Inflammatory macrophage treated with lipopolysaccharide for 4 hours (primary cell): ENCODE data around the gene XCL2.
"Not testable (repeated sequence)": the region's sequence is repeated elsewhere in the genome, so short reads cannot be mapped to it uniquely, and the experiment has no call there.

Experiments
- DNase-seq: peaks from one replicate; pipeline ENCODE4 v3.0.0-alpha.2; 2020

Gene XCL2, protein sequence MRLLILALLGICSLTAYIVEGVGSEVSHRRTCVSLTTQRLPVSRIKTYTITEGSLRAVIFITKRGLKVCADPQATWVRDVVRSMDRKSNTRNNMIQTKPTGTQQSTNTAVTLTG

DNA sequence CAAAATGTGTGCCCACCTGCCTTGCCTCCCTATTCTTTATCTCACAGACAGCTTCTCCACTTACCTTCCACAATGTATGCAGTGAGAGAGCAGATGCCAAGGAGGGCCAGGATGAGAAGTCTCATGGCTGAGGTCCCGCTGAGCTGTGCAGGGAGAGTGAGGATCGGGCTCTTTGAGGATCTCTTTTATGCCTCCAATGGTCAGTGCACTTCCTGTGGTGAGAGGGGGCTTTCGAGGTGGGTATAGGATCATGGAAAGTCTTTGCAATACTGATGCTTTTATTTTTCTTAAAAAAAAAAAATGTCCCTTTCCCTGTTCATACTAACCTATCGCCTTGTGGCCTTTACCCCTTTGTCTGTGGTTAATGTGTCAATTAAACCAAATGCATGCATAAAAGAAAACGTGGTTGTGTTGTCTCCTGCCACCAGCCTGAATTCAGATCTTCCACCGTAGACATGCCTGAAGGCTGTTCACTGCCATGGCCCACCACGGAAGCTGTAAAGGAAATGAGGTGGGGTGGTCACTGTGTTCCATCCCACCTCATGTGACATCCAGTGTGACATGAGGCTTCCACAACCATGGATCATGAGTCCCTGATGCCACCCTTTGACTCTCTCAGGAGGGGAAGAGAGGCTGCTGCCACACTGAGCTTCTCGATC is at the start of gene XCL2:
Gene XCL2 (minus strand): TSS at position 158 of the 659 bp plus-strand sequence. CDS start 33 bp downstream, at position 125.
- DNase-seq: not testable (repeated sequence)

DNA sequence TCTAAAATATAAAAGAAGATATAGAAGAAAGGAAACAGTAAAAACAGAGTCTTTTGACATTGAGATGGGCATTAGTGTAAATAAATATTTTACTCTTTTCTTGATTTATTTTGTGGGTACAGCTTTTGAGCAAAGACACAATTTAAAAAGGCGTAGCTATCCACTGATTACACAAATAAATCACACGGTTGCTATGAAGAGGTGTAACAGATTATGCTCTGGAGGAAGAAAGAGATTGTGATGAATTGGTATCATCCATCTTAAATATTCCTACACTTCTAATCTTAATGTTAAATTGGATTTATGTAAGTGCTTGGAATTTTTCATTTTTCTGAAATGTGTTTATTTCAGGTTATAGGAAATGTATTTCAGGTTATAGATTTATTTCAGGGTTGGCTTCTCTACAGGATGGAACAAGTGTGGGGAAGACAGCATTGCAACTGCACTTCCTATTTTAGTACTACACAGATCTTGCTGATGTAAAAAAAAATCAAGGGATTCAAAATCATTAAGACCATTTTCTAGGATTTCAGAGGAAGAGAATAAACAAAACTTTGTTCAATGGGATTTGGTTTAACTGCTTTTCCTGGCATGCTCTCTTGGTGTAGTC is 47.9 kb upstream of the XCL2 start:
- no peak for DNase-seq

DNA sequence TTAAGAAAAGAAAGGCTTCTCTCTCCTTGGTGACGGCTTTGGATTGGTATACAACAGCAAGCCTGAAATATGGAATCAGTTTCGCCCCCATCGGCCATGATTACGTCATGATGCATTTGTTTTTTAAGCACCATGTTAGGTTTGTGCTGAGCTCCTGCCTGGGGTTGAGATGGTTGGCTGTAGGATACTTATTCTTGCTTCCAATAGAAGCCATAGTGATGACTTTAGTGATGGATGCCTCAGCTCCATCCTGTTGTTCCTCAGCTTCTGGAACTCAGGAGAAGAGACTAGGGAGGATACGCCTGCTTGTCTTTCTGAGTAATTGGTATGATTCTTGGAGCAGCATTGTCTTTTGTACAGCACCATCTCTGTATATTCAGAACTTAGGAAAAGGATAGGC is 47.3 kb upstream of the XCL2 start:
- DNase-seq: no peak

DNA sequence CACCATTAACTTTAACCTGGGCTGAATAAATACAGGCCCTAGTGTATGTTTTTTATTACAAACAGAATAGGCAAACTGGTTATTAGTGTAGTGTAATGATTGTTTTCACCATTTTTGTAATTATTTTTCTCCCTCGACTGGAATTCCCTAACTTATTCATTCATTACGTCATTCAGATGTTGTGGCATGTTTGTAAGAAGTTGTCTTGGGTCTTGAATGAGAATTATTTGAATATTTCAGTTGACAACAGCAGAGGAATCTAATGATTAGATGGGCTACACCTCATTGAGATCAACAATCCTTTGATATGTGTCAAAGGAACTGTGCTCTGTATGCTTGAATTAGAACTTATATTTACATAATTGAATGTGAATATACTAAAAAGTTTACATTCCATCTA is 45.4 kb upstream of the XCL2 start:
- DNase-seq: no peak

DNA sequence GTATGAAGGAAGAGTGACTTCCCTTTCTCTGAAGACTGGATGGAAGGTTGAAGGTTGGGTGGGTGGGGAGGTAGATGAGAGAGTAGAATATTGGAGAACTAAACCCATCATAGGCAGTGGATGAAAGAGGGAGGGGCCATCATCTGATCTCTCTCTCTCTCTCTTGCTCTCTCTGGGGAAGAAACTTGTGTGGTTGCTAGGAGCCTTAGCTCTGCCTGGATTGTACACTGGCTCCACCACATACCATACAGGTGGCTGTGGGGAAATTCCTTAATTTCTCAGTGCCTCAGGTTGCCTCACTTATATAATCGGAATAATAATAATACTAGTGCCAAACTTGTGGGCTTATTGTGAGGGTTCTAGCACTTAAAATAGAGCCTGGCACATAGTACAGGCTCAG is 42.1 kb upstream of the XCL2 start:
- DNase-seq: no peak

DNA sequence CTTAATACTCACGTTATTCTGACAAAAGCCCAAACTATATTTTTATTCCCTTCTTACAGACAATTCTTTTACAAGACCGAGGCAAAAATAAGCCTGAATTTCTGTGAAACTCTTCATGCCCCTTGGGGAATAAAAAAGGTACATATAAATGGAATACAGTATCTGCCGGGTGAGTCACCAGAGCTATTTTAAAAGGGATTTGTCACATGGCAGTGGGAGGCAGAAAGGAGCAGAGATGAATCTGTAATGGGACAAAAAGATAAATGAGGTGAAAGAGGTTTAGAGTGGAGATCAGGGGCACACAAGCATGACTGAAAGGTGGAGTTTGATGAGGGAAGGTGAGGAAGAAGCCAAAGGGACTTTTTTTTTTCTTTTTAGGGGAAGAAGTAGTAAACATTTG is 41.4 kb upstream of the XCL2 start:
- DNase-seq: no peak

DNA sequence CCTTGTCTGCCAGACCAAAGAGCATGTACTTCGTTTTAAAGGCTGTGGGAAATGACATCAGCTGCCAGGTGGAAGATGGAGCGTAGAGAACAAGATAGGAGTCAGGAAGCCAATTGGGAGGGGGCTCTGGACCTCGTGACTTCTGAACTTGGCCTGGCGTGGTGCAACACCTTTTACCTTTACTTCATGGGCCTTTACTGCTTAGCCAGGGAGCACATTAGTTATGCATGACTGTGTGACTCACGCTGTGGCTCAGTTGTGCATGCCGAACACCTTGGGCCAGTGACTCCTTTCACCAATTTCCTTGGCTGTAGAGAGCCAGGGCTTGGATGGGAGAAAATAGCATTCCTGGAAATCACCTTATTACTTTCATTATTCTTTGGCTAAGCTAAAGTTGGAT is 39.8 kb upstream of the XCL2 start:
- no peak for DNase-seq

DNA sequence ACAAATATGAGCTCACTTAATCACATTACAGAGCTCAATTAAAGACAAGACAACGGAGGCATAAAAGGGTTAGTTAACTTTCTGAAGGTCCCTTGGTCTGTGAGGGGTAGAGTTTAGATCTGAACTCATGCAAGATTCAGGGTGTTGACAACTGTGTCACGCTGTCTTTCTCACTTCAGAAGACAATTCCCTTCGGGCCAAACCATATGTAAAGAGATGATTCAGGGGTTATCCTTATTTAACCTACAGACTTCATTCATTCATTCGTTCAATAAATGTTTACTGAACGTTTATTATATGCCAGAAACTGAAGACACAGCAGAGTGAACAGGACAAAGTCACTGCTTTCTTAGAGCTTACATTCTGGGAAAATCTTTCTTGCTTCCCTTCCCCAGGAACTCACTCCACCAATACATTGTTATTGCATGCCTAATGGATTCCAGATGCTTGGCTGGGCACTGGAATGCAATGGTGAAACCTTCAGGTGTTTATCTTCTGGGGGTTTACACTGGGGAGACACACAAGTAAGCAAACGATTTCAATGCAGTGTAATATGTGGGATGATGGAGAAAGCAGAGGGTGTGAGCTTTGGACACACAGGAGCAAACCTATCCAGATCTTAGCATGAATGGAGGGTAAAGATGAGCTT is 39.0 kb upstream of the XCL2 start:
- DNase-seq: no peak

DNA sequence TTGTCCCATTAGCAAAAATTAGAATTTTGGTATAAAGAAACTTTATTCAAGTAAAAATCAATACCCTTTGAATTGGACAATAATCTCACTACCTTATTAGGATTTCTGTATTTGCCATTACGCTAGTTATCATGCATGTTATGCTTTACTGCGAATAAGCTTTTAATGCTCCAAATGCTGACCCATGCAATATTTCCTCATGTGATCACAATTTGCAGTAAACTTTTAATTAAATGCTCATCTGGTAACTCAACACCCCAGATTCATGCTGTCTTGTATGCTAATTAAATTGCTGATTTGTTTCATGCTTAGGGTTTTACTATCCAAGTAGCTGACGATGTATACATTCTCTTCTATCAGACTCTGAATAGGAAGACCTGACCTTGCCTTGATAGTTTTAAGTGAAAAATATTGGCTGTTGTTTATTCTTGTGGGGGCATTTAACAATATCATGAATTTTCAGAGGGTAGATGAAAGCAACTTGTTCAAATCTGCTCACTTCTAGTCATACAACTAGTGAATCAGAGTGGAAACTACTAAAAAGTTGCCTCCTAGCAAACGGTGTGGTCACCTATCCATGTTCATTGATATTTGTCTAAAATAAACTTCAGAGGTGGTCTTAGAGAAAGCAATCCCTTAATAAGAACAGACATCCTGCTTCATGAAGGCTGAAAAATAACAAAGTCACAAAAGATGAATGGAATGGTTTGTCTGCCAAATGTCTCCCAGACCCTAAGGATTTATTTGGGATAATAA is 38.2 kb upstream of the XCL2 start:
- no peak for DNase-seq

DNA sequence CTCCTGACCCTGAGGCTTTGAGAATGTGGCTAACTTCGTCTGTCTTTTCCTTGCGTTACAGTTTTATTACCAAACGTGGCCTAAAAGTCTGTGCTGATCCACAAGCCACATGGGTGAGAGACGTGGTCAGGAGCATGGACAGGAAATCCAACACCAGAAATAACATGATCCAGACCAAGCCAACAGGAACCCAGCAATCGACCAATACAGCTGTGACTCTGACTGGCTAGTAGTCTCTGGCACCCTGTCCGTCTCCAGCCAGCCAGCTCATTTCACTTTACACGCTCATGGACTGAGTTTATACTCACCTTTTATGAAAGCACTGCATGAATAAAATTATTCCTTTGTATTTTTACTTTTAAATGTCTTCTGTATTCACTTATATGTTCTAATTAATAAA is 37.2 kb upstream of the XCL2 start:
- DNase-seq: not testable (repeated sequence)

DNA sequence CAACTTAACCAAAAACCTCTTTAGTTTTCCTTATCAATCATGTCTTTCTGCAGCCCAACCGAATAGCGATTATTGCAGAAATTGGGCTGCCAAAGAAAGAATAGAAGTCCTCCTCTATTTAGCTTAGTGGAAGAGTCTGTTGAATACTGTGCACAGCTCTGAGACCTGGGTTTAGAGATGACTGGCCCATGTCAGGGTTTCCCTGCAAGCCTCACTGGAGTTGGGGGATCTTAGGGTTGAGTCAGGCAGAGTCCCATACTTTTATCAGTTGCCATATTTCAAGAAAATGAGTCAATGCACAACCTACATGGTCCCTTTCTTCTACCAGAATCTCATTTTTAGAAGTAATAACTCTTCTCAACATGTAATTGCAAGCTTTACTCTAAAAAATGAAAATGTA is 36.5 kb upstream of the XCL2 start:
- DNase-seq: not testable (repeated sequence)

DNA sequence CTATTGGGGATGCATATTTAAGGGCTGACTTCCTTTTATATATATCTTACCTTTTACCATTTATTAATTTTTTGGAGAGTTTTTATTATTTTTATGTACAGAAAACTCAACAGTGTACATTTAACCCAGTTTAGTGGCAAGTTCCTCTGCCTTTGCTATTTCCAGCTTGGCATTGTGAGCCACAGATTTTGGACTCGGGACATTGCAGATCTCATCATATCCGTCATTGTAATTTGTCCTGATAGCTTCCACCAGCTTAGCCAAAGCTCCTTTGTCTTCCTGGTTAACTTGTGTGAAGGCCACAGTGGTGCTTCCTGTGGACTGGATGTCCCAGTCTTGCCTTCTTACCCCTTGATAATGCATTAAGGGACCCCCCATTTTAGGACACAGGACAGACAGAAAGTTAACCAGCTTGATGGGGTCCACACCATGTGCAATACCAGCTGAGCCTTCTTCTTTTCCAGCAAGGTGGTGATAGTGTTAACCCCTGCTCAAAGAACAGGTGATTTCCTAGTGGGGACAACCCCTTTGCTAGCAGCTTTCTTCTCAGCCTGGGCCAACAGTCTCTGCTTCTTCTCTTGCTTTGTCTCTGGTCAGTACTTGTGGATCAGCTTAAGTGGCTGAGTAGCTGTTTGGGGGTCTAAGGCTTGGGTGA is 34.9 kb upstream of the XCL2 start:
- not testable (repeated sequence) for DNase-seq

DNA sequence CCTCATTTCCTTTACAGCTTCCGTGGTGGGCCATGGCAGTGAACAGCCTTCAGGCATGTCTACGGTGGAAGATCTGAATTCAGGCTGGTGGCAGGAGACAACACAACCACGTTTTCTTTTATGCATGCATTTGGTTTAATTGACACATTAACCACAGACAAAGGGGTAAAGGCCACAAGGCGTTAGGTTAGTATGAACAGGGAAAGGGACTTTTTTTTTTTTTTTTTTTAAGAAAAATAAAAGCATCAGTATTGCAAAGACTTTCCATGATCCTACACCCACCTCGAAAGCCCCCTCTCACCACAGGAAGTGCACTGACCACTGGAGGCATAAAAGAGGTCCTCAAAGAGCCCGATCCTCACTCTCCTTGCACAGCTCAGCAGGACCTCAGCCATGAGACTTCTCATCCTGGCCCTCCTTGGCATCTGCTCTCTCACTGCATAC is 32.5 kb upstream of the XCL2 start, which contains the start of gene XCL1:
Gene XCL1 (plus strand): TSS at position 361 of the 444 bp plus-strand sequence. CDS start 33 bp downstream, at position 394.
- not testable (repeated sequence) for DNase-seq

DNA sequence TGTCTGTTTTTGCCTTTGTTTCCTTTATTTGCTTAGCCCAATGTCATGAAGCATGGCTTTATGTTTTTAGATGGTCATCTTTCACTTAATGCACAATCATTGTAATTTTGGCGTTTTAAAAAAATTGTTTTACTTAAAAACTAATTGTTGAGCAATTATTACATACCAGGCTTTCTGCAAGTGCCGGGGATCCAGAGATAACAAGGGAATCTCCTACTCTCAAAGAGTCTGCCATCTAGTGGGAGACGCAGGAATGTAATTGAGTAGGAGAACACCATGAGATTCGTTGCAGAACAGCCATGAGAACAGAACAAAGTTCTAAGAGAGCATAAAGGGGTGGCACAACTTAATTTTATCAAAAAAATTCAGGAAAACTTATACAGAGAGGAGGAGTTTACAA is 30.4 kb upstream of the XCL2 start:
- DNase-seq: peak; percentile 43

DNA sequence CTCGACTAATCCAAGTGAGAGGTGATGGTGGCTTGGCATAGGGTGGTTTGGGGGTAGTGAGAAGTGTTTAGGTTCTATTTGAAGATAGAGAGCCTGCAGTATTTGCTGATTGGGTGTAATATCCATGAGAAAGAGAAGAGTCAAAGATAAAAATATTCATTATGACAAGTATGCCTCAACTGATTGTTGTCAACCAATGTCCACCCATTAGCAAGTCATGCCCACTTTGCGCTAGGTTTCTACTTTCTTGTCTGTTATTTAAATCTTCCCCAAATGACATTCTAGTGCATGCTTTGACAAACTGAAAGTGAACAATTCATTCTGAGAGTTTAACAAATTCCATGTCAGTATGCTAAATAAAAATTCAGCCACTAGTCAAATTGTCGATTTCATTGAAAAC is 28.8 kb upstream of the XCL2 start:
- no peak for DNase-seq

DNA sequence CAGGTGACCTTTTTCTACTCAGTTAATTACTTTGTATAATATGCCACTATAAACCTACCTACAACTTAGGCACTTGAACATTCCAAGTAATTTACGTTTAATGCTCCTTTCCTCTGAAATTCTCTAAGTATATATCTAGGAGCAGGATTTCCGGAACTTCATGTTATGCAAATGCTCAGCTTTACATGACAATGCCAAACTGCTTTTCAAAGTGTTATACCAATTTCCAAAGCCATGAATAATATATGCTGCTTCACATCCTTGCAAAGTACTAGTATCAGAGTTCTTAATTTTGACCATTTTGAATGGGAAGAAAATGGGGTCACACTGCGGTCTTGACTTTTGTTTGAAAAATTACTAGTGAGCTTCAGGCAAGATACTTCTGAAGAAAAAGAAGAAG is 26.9 kb upstream of the XCL2 start:
- DNase-seq: no peak

DNA sequence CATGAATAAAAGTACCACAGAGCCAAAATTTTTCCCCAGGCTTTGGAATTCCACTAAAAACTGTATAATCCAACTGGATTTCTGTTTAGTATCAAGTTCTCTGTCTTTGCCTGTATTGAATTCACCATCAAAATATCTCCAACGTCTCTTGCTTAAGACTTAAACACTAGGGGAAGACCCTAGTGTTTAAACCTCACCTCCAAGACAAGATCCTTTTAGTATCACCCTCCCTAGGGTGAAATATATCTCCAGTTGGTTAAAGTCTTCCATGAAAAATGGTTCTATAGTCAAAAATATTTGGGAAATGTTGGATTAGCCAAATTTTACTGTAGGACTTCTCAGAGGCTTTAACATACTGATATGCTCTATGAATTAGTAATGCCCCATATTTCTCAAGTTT is 24.5 kb upstream of the XCL2 start:
- no peak for DNase-seq

DNA sequence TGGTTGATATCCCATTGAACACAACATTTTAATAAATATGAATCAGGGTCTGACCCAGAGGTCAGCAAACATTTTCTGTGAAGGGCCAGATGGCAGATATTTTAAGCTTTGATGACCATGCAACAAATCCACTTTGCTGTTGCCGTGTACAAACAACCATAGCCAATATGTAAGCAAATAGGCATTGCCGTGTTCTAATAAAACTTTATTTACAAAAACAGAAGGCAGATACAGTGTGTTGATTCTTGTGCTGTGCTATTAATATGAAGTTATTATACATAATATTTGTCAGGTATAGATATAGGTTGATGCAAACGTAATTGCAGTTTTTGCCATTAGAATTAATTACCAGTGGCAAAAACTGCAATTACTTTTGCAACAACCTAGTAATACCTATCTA is 23.8 kb upstream of the XCL2 start:
- no peak for DNase-seq

DNA sequence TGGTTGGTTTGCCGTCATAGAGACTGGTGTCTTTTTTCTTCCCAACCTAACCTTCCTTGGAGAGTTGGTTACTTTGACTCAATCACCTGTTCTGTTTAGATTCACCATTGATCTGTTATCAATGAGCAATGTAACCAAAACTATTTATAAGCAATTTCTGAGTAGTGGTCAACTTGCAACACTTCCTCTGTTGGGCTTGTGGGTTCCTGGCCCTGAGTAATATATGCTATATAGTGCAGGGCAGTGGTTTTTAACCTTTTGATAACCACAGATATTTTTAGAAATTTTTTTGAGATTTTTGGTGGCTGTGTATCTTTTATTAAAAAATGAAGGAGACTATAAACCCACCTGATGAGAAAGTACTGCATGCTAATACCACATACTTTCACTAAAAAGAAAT is 23.2 kb upstream of the XCL2 start:
- DNase-seq: no peak

DNA sequence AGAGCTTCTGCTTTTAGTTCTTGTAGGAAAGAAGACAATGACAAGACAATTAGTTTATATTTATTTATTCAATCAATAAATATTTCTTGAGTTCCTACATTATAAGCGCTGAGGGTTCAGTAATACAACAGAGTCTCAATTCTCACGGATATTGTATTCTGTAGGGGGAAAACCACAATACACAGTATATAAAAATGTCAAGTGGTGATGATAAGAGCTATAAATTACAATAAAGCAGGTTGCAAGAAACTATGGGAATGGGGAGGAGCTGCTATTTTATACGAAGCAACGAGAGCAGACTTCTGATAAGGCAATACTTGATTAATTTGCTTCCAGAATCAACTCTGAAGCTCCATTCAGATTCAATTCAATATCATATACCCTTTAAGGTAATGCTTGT is 22.0 kb upstream of the XCL2 start:
- no peak for DNase-seq

DNA sequence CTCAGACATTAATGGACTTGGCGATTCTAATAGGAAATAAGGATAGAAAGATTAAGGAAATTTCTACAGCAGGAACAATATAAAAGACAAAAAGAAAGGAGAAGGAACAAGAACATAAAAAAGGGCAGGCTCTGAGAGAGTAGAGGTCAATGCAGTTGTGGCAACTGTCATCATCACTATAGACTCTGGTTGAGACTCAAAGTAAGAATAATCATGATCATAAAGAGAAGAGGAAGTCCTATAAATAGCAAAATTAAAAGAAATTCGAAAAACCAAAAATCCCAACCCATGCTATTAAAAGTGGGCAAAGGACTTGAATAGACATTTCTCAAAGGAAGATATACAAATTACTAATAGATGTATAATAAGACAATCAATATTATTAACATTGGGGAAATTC is 18.2 kb upstream of the XCL2 start:
- no peak for DNase-seq

DNA sequence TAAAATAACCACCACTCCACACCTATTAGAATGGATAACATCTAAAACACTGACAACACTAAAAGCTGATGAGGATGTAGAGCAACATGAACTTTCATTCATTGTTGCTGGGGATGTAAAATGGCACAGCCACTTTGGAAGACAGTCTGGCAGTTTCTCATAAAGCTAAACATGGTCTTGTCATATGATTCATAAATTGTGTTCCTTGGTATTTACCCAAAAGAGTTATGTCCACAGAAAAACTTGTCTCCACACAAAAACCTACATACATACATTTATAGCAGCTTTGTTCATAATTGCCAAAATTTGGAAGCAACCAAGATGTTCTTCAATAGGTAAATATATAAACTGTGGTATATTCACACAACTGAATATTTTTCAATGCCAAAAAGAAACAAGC is 16.6 kb upstream of the XCL2 start:
- no peak for DNase-seq

DNA sequence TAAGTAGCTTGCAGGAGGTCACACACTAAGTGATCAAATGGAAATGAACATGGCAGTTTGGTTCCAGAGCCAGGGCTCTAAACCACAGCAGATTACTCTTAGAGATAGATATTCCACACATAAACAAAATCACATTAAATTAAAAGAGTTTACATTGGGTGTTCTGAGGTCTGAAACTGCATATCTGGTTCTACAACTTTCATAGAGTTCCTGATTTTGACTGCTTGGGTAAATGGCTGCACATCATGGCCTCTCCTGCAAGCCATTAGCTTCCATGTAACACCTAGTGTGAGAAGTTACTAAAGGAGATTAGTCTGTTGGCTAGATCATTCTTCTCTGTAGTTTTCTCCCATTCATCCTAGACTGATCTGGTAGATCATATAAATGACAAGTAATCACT is 12.8 kb upstream of the XCL2 start:
- DNase-seq: no peak
